Esophagus muscularis mucosa (tissue), 4 donors: ENCODE results near the gene FASTK. TPM values are rescaled to one million over a fixed set of nuclear protein-coding genes. Genes with fewer than 3 reads are reported as not detected.

Experiments used
- DNase-seq: peaks from one replicate; pipeline ENCODE4 v3.0.0-alpha.2; 2017; ENCODE audit errors: extremely low spot score
- H3K27ac ChIP-seq, 4 donors: fragments of 200-600 bp; sonication (generic); replicated peaks in 1 of 4; 1 replicate in 3 of 4; 2 replicates in 1 of 4; pipeline ENCODE4 v1.5.1; 2016 to 2019; ENCODE audit warnings: mild to moderate bottlenecking in 1 of 4
- H3K27me3 ChIP-seq, 4 donors: fragments of 200-600 bp; sonication (generic); one replicate each; pipeline versions ENCODE4 v1.5.1 to v1.6.0; 2016 to 2019
- H3K36me3 ChIP-seq, 4 donors: fragments of 200-600 bp; sonication (generic); one replicate each; pipeline ENCODE4 v1.5.1; 2016 to 2019
- H3K4me1 ChIP-seq, 4 donors: fragments of 200-600 bp; sonication (generic); one replicate each; pipeline ENCODE4 v1.5.1; 2016 to 2019
- H3K4me3 ChIP-seq, 4 donors: fragments of 200-600 bp; sonication (generic); 1 replicate in 2 of 4; 2 replicates in 2 of 4; pipeline ENCODE4 v1.5.1; 2016 to 2019; ENCODE audit warnings: mild to moderate bottlenecking in 4 of 4, moderate library complexity in 1 of 4
- H3K9me3 ChIP-seq, 4 donors: fragments of 200-600 bp; sonication (generic); 1 replicate in 3 of 4; 2 replicates in 1 of 4; pipeline ENCODE4 v1.5.1; 2016 to 2019
- CTCF ChIP-seq, 3 experiments: fragments of 200-600 bp in 2 of 3; fragments of 450-650 bp in 1 of 3; sonication (generic) in 2 of 3; IDR thresholded peaks; one replicate each; pipeline ENCODE4 v1.5.1; 2017 to 2019; ENCODE audit warnings: antibody characterized with exemption in 3 of 3, mild to moderate bottlenecking in 2 of 3, moderate library complexity in 1 of 3
- EP300 ChIP-seq: sonication (generic); formaldehyde crosslinking; IDR thresholded peaks from one replicate; pipeline ENCODE4 v1.6.1; 2017; ENCODE audit warnings: antibody characterized with exemption
- POLR2A ChIP-seq: fragments of 450-650 bp; IDR thresholded peaks from one replicate; pipeline ENCODE4 v1.6.1; 2017; ENCODE audit warnings: antibody characterized with exemption, moderate library complexity, mild to moderate bottlenecking, low read depth
- POLR2AphosphoS5 ChIP-seq, 2 donors: sonication (generic); formaldehyde crosslinking; IDR thresholded peaks; one replicate each; pipeline ENCODE4 v1.6.1; 2017; ENCODE audit warnings: antibody characterized with exemption in 2 of 2
- WGBS: methylation state at CpG from one replicate; pipeline ENCODE4 v1.1.5; 2018; 5-methylcytosine and 5-hydroxymethylcytosine counted together
- intact Hi-C: fragments of 100-400 bp; cut with DNase I; formaldehyde crosslinking; loops from one replicate; pipeline ENCODE4 v1.15.1; 2023
- total RNA-seq, 4 donors: library from RNA; depleted of rRNA; stranded (reverse); fragments of >200 nt; gene quantifications; one replicate each; pipeline versions ENCODE4 v1.1.0 to v1.2.1, GENCODE V29; 2016

FASTK gene
- total RNA-seq, 4 donors from 2014 or later, result 45.7 to 74.9 (median 60.4) TPM

GRCh38 chr7:151124899-151125399 is 44.3 kb upstream of the FASTK start:
- Histone ChIP-seq H3K27me3 (no peaks in the 10 kb centered on the region), H3K9me3 (no peaks in the 10 kb centered on the region), H3K36me3 (peaks cover 36 to 82% (median 69%) of the 10 kb centered on the region in 4 donors), H3K4me3 (peak overlapping the region in 2 of 4 donors; percentile 45 to 52), H3K27ac (no peak overlapping the region), H3K4me1 (peaks cover 15 to 32% (median 21%) of the 10 kb centered on the region in 4 donors)
- TF ChIP-seq CTCF (IDR thresholded peaks at IDR 0.05) (no peak), EP300 (no peak)
- intact Hi-C loops, result loop anchor here (2.0 to 10.0 kb wide), 3 partner anchors 44 to 178 kb away; partner anchors contain the start of gene SMARCD3
- WGBS, result 82% methylated on average over 14 of the region's 14 CpGs
- DNase-seq, result no peak

DNA sequence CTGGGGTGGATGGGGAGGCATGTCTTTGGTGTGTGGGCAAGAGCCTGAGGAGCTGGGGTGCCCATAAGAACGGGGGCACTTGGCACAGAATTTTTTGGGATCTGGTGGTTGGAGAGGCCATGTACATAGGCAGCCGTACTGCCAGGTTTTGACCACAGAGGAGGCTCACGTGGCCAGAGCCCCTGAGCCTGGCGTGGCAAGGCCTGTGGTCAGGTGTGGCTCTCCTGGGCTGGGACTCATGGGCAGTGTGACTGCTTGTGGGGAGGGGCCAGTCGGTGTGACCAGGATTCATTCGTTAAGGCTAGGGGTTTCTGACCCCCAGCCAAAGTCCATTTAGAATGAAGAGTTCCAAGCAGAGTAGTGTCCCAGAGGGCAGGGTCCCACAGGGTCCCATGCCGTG is 43.9 kb upstream of the FASTK start:
- H3K4me3 ChIP-seq, result no peak overlapping the region
- DNase-seq, result no peak
- peaks cover 36 to 82% (median 69%) of the 10 kb centered on the region in 4 donors for H3K36me3 ChIP-seq
- no peaks in the 10 kb centered on the region for H3K9me3 ChIP-seq
- no peaks in the 10 kb centered on the region for H3K27me3 ChIP-seq
- H3K4me1 ChIP-seq, result peaks cover 15 to 32% (median 21%) of the 10 kb centered on the region in 4 donors
- TF ChIP-seq POLR2A (no peak), POLR2AphosphoS5 (IDR thresholded peaks at IDR 0.05) (no peak), CTCF (IDR thresholded peaks at IDR 0.05) (no peak), EP300 (no peak)
- H3K27ac ChIP-seq, result no peak overlapping the region
- 81% methylated on average over 7 of the region's 7 CpGs for WGBS
- intact Hi-C loops, result loop anchor here (2.0 to 10.0 kb wide), 3 partner anchors 44 to 178 kb away; partner anchors contain the start of gene SMARCD3

- DNase-seq, result no peak
- TF ChIP-seq POLR2A (no peak), EP300 (no peak), CTCF (IDR thresholded peaks at IDR 0.05) (peak; percentile 92 to 100 (median 95)), POLR2AphosphoS5 (IDR thresholded peaks at IDR 0.05) (peak in 1 of 2 donors; percentile 69)
- H3K27me3 ChIP-seq, result no peaks in the 10 kb centered on the region
- no peaks in the 10 kb centered on the region for H3K9me3 ChIP-seq
- no peak overlapping the region for H3K4me3 ChIP-seq
- H3K27ac ChIP-seq, result no peak overlapping the region
- intact Hi-C loops, result loop anchor here (2.0 to 10.0 kb wide), 3 partner anchors 45 to 179 kb away; partner anchors contain the start of gene SMARCD3
- peaks cover 15 to 32% (median 21%) of the 10 kb centered on the region in 4 donors for H3K4me1 ChIP-seq
- peaks cover 34 to 82% (median 69%) of the 10 kb centered on the region in 4 donors for H3K36me3 ChIP-seq
- WGBS, result 34% methylated on average over 16 of the region's 24 CpGs
Observed at GRCh38 chr7:151123822-151124464, 43.3 kb upstream of the FASTK start.

DNA sequence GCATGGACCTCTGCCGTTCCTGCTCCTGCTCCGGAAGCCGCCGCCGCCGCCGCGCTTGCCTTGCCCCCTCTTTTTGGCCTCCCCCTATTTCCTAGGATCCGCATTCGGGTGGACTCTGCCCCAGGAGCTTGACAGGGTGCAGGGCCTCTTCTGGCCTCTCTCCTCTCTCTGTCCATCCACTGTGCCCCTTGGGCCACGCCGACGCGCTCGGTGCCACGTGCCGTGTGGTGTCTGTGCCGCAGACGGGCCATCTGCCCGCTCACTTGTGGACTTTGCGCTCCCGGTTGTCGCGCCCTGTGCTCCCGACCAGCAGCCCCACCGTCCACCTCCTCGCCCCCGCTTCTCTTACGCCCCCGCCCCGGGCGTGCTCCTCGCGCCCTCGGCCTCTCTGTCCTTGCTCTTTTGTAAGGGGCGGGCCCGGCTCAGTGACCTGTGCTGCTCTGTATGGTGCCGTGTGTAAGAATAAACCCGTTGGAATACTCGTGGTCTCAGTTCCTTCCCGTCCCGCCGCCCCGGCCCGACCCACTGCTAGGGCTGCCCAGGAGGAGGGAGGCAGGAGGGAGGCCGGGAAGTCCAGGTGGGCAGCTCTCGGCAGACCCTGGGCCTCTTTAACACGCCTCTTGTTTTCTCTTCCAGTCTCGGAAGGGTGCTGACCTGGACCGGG is 42.7 kb upstream of the FASTK start:
- 91% methylated on average over 50 of the region's 50 CpGs for WGBS
- Histone ChIP-seq H3K9me3 (no peaks in the 10 kb centered on the region), H3K27ac (no peak overlapping the region), H3K4me3 (no peak overlapping the region), H3K36me3 (peaks cover 35 to 82% (median 69%) of the 10 kb centered on the region in 4 donors), H3K27me3 (no peaks in the 10 kb centered on the region), H3K4me1 (peaks cover 15 to 32% (median 21%) of the 10 kb centered on the region in 4 donors)
- DNase-seq, result no peak
- no peak for TF ChIP-seq EP300
- TF ChIP-seq POLR2A, result no peak
- no peak for TF ChIP-seq POLR2AphosphoS5 (IDR thresholded peaks at IDR 0.05)
- TF ChIP-seq CTCF (IDR thresholded peaks at IDR 0.05), result no peak
- intact Hi-C loops, result loop anchor here (10.0 kb wide), 1 partner anchor 122 kb away; the partner anchor contains the start of gene SMARCD3
